ENCODE results near the gene SH3D19. TPM values are rescaled to one million over a fixed set of nuclear protein-coding genes. Genes with fewer than 3 reads are reported as not detected.

Gene SH3D19
- total RNA-seq, 1 experiment from 2014 or later, result 15.5 TPM

- H3K4me1 Mint-ChIP-seq (ENCODE audit: low read depth, unreplicated experiment), result no peaks in the 10 kb centered on the region
- H3K27ac Mint-ChIP-seq (ENCODE audit: unreplicated experiment), result no peak overlapping the region
- DNase-seq, result no peak
- no peak overlapping the region for H3K4me3 Mint-ChIP-seq (ENCODE audit: low read depth, unreplicated experiment)
- BruUV-seq (replicated peaks), result no TSS peak
- H3K9me3 Mint-ChIP-seq (ENCODE audit: low read depth, unreplicated experiment), result no peaks in the 10 kb centered on the region
- no peaks in the 10 kb centered on the region for H3K27me3 Mint-ChIP-seq (ENCODE audit: unreplicated experiment)
- H3K36me3 Mint-ChIP-seq (ENCODE audit: insufficient read depth, unreplicated experiment), result no peaks in the 10 kb centered on the region
- intact Hi-C loops (cut with micrococcal nuclease; ENCODE audit: unreplicated experiment), result no loop called here
- TF ChIP-seq CTCF (IDR thresholded peaks at IDR 0.05; ENCODE audit: unreplicated experiment), result no peak
- CTCF ChIA-PET, result interaction anchor here (0.6 to 1.0 kb wide), 2 partner anchors 83 to 198 kb away, joined by 3 to 5 read pairs; no protein-coding TSS in a partner anchor
Observed at GRCh38 chr4:151359576-151359975, 34.2 kb upstream of the SH3D19 start.

- TF ChIP-seq CTCF (IDR thresholded peaks at IDR 0.05; ENCODE audit: unreplicated experiment), result no peak
- intact Hi-C loops (cut with micrococcal nuclease; ENCODE audit: unreplicated experiment), result no loop called here
- H3K27ac Mint-ChIP-seq (ENCODE audit: unreplicated experiment), result no peak overlapping the region
Observed at GRCh38 chr4:151358266-151358665, 32.9 kb upstream of the SH3D19 start.

GRCh38 chr4:151356510-151356909, 31.1 kb upstream of the SH3D19 start:
- no peak for TF ChIP-seq CTCF (IDR thresholded peaks at IDR 0.05; ENCODE audit: unreplicated experiment)
- no peaks in the 10 kb centered on the region for H3K4me1 Mint-ChIP-seq (ENCODE audit: low read depth, unreplicated experiment)
- CTCF ChIA-PET, result interaction anchor here (0.6 kb wide), 1 partner anchor 221 kb away, joined by 3 read pairs; no protein-coding TSS in a partner anchor
- H3K36me3 Mint-ChIP-seq (ENCODE audit: insufficient read depth, unreplicated experiment), result no peaks in the 10 kb centered on the region
- no peaks in the 10 kb centered on the region for H3K9me3 Mint-ChIP-seq (ENCODE audit: low read depth, unreplicated experiment)
- BruUV-seq (replicated peaks), result no TSS peak
- H3K27ac Mint-ChIP-seq (ENCODE audit: unreplicated experiment), result no peak overlapping the region
- intact Hi-C loops (cut with micrococcal nuclease; ENCODE audit: unreplicated experiment), result no loop called here
- DNase-seq, result no peak
- no peaks in the 10 kb centered on the region for H3K27me3 Mint-ChIP-seq (ENCODE audit: unreplicated experiment)
- H3K4me3 Mint-ChIP-seq (ENCODE audit: low read depth, unreplicated experiment), result no peak overlapping the region

More at GRCh38 chr4:151358266-151358665, 32.9 kb upstream of the SH3D19 start:
- Mint-ChIP-seq H3K9me3 (ENCODE audit: low read depth, unreplicated experiment) (no peaks in the 10 kb centered on the region), H3K4me1 (ENCODE audit: low read depth, unreplicated experiment) (no peaks in the 10 kb centered on the region), H3K36me3 (ENCODE audit: insufficient read depth, unreplicated experiment) (no peaks in the 10 kb centered on the region), H3K27me3 (ENCODE audit: unreplicated experiment) (no peaks in the 10 kb centered on the region), H3K4me3 (ENCODE audit: low read depth, unreplicated experiment) (no peak overlapping the region)
- no TSS peak for BruUV-seq (replicated peaks)
- CTCF ChIA-PET, result no interaction called here
- no peak for DNase-seq

GRCh38 chr4:151355155-151355554, 29.8 kb upstream of the SH3D19 start:
- Mint-ChIP-seq H3K9me3 (ENCODE audit: low read depth, unreplicated experiment) (no peaks in the 10 kb centered on the region), H3K4me3 (ENCODE audit: low read depth, unreplicated experiment) (no peak overlapping the region), H3K4me1 (ENCODE audit: low read depth, unreplicated experiment) (no peaks in the 10 kb centered on the region), H3K27ac (ENCODE audit: unreplicated experiment) (no peak overlapping the region), H3K27me3 (ENCODE audit: unreplicated experiment) (no peaks in the 10 kb centered on the region), H3K36me3 (ENCODE audit: insufficient read depth, unreplicated experiment) (no peaks in the 10 kb centered on the region)
- DNase-seq, result no peak
- BruUV-seq (replicated peaks), result no TSS peak
- intact Hi-C loops (cut with micrococcal nuclease; ENCODE audit: unreplicated experiment), result no loop called here
- CTCF ChIA-PET, result no interaction called here
- TF ChIP-seq CTCF (IDR thresholded peaks at IDR 0.05; ENCODE audit: unreplicated experiment), result no peak

Data from Calu3 (cell line).